H9 (cell line): Measurements from ENCODE around the gene GYS1. TPM values are rescaled to one million over a fixed set of nuclear protein-coding genes. Genes with fewer than 3 reads are reported as not detected.
A peak's percentile ranks its signal among the peaks of the same experiment; 100 is the strongest.

Source experiments
- DNase-seq: peaks from one replicate; pipeline ENCODE4 v3.0.0-alpha.2; 2017
- H2AFZ ChIP-seq: one replicate; pipeline ENCODE4 v1.6.1; 2013; ENCODE audit warnings: mild to moderate bottlenecking, low read length, control low read depth, moderate library complexity
- H2AK5ac ChIP-seq: 2 replicates; pipeline ENCODE4 v1.6.1; 2013; ENCODE audit warnings: low read length, control low read depth, mixed read lengths; ENCODE audit not compliant: insufficient read length
- H2BK120ac ChIP-seq: one replicate; pipeline ENCODE4 v1.6.1; 2013; ENCODE audit warnings: low read depth, mild to moderate bottlenecking, low read length, control low read depth, inconsistent platforms; ENCODE audit not compliant: poor library complexity, severe bottlenecking
- H2BK12ac ChIP-seq: 2 replicates; pipeline ENCODE4 v1.6.1; 2013; ENCODE audit warnings: low read length, control low read depth, mixed read lengths, low read depth; ENCODE audit not compliant: insufficient read length
- H2BK15ac ChIP-seq: 2 replicates; pipeline ENCODE4 v1.6.1; 2013; ENCODE audit warnings: low read depth, low read length, control low read depth
- H2BK20ac ChIP-seq: one replicate; pipeline ENCODE4 v1.6.1; 2013; ENCODE audit warnings: low read depth, mild to moderate bottlenecking, low read length, control low read depth, inconsistent platforms; ENCODE audit not compliant: poor library complexity, severe bottlenecking
- H2BK5ac ChIP-seq: 2 replicates; pipeline ENCODE4 v1.6.1; 2013; ENCODE audit warnings: low read length, control low read depth, mixed read lengths; ENCODE audit not compliant: insufficient read length
- H3K14ac ChIP-seq: 2 replicates; pipeline ENCODE4 v1.6.1; 2013; ENCODE audit warnings: low read length, control low read depth; ENCODE audit not compliant: insufficient read depth
- H3K18ac ChIP-seq: 2 replicates; pipeline ENCODE4 v1.6.1; 2013; ENCODE audit warnings: low read depth, mild to moderate bottlenecking, mixed read lengths, low read length, control low read depth; ENCODE audit not compliant: insufficient read length
- H3K23ac ChIP-seq: 2 replicates; pipeline ENCODE4 v1.6.1; 2013; ENCODE audit warnings: low read length, control low read depth, mixed read lengths, low read depth; ENCODE audit not compliant: insufficient read length
- H3K23me2 ChIP-seq: 2 replicates; pipeline ENCODE4 v1.6.1; 2013; ENCODE audit warnings: low read depth, mild to moderate bottlenecking, mixed read lengths, low read length, control low read depth; ENCODE audit not compliant: insufficient read length, poor library complexity, severe bottlenecking
- H3K27ac ChIP-seq: 2 replicates; pipeline ENCODE4 v1.5.1; 2013; ENCODE audit warnings: low read length, control low read depth, mixed read lengths, low read depth; ENCODE audit not compliant: insufficient read length
- H3K27me3 ChIP-seq: 2 replicates; pipeline ENCODE4 v1.6.1; 2013; ENCODE audit warnings: low read length, control low read depth, inconsistent platforms; ENCODE audit not compliant: insufficient read depth
- H3K4ac ChIP-seq: 2 replicates; pipeline ENCODE4 v1.6.1; 2013; ENCODE audit warnings: low read depth, mild to moderate bottlenecking, control low read depth, inconsistent platforms, low read length, moderate library complexity
- H3K4me1 ChIP-seq: 2 replicates; pipeline ENCODE4 v1.6.1; 2013; ENCODE audit warnings: low read length, control low read depth, inconsistent platforms; ENCODE audit not compliant: insufficient read depth
- H3K4me2 ChIP-seq: 2 replicates; pipeline ENCODE4 v1.6.1; 2013; ENCODE audit warnings: low read length, control low read depth, mixed read lengths; ENCODE audit not compliant: insufficient read length, insufficient read depth
- H3K56ac ChIP-seq: 2 replicates; pipeline ENCODE4 v1.6.1; 2013; ENCODE audit warnings: low read depth, mild to moderate bottlenecking, mixed read lengths, low read length, control low read depth; ENCODE audit not compliant: insufficient read length
- H3K79me1 ChIP-seq: 2 replicates; pipeline ENCODE4 v1.6.1; 2013; ENCODE audit warnings: low read depth, mild to moderate bottlenecking, moderate library complexity, low read length, control low read depth, inconsistent platforms; ENCODE audit not compliant: insufficient read depth, poor library complexity, severe bottlenecking
- H3K79me2 ChIP-seq: 2 replicates; pipeline ENCODE4 v1.6.1; 2013; ENCODE audit warnings: low read length, control low read depth, inconsistent platforms; ENCODE audit not compliant: insufficient read depth
- H3K9ac ChIP-seq: 2 replicates; pipeline ENCODE4 v1.6.1; 2013; ENCODE audit warnings: low read length, control low read depth, mixed read lengths; ENCODE audit not compliant: insufficient read length; ENCODE audit errors: extremely low read depth
- H3K9me3 ChIP-seq: one replicate; pipeline ENCODE4 v1.6.1; 2013; ENCODE audit warnings: low read depth, low read length, inconsistent platforms; ENCODE audit not compliant: control insufficient read depth
- H3T11ph ChIP-seq: one replicate; pipeline ENCODE4 v1.6.1; 2013; ENCODE audit warnings: mild to moderate bottlenecking, low read length, control low read depth, inconsistent platforms
- H4K20me1 ChIP-seq: one replicate; pipeline ENCODE4 v1.6.1; 2013; ENCODE audit not compliant: control insufficient read depth, insufficient read length, insufficient read depth
- H4K5ac ChIP-seq: 2 replicates; pipeline ENCODE4 v1.6.1; 2013; ENCODE audit warnings: low read depth, mild to moderate bottlenecking, mixed read lengths, low read length, control low read depth; ENCODE audit not compliant: insufficient read length
- H4K8ac ChIP-seq: replicated peaks from 2 replicates; pipeline ENCODE4 v1.6.1; 2013; ENCODE audit warnings: low read length, control low read depth, mixed read lengths, low read depth; ENCODE audit not compliant: insufficient read length
- H4K91ac ChIP-seq: 2 replicates; pipeline ENCODE4 v1.6.1; 2013; ENCODE audit warnings: low read depth, mild to moderate bottlenecking, moderate library complexity, mixed read lengths, low read length, control low read depth; ENCODE audit not compliant: insufficient read length
- H3K27ac Mint-ChIP-seq, 3 experiments: 2 replicates in 2 of 3; 3 replicates in 1 of 3; pipeline ENCODE4 v1.8.0; 2020 to 2021; ENCODE audit warnings: mixed read lengths in 3 of 3, mild to moderate bottlenecking in 1 of 3, moderate library complexity in 1 of 3
- H3K27me3 Mint-ChIP-seq: 2 replicates; pipeline ENCODE4 v1.8.0; 2021; ENCODE audit warnings: low read depth, mild to moderate bottlenecking, moderate library complexity, mixed read lengths
- H3K36me3 Mint-ChIP-seq, 3 experiments: 2 replicates in 2 of 3; 3 replicates in 1 of 3; pipeline ENCODE4 v1.8.0; 2020 to 2021; ENCODE audit warnings: low read depth in 3 of 3, mixed read lengths in 3 of 3; ENCODE audit not compliant: insufficient read depth in 1 of 3
- H3K4me1 Mint-ChIP-seq, 2 experiments: 2 replicates each; pipeline ENCODE4 v1.8.0; 2020; ENCODE audit warnings: mixed read lengths in 2 of 2
- H3K4me3 Mint-ChIP-seq, 2 experiments: 2 replicates in 1 of 2; 3 replicates in 1 of 2; pipeline ENCODE4 v1.8.0; 2020 to 2021; ENCODE audit warnings: mild to moderate bottlenecking in 2 of 2, mixed read lengths in 2 of 2, moderate library complexity in 1 of 2
- H3K9me3 Mint-ChIP-seq, 2 experiments: 2 replicates in 1 of 2; 3 replicates in 1 of 2; pipeline ENCODE4 v1.8.0; 2020; ENCODE audit warnings: mild to moderate bottlenecking in 2 of 2, mixed read lengths in 2 of 2, moderate library complexity in 1 of 2
- CTCF ChIP-seq: fragments of 200-600 bp; sonication (generic); conservative IDR thresholded peaks from 3 replicates; pipeline ENCODE4 v1.8.0; 2021; ENCODE audit warnings: antibody characterized with exemption, mild to moderate bottlenecking
- WGBS: extraction: QIAGEN DNeasy Blood & Tissue Kit; methylation state at CpG from one replicate; pipeline ENCODE4 v1.1.7; 2013; ENCODE audit warnings: missing lambda C conversion rate, low lambda C conversion rate, mixed read lengths; ENCODE audit not compliant: insufficient read length; ENCODE audit errors: extremely low coverage; 5-methylcytosine and 5-hydroxymethylcytosine counted together
- total RNA-seq: library from RNA; stranded (reverse); gene quantifications from 2 replicates; pipeline ENCODE4 v1.2.1, GENCODE V29; 2021

GYS1 gene
- total RNA-seq, 1 experiment from 2014 or later = 44.3 TPM

- Histone ChIP-seq H2BK5ac (no peak overlapping the region), H4K91ac (no peak overlapping the region), H3K9me3 (no peaks in the 10 kb centered on the region), H3K18ac (no peak overlapping the region), H3K27ac (no peak overlapping the region), H3K56ac (no peak overlapping the region), H3K14ac (no peak overlapping the region), H3T11ph (no peak overlapping the region), H2BK12ac (no peak overlapping the region), H3K4me1 (no peaks in the 10 kb centered on the region), H3K79me1 (no peaks in the 10 kb centered on the region), H2AFZ (no peak overlapping the region), H2BK15ac (no peak overlapping the region), H3K4ac (no peak overlapping the region), H4K5ac (no peak overlapping the region), H4K20me1 (peaks cover 3% of the 10 kb centered on the region), H3K9ac (no peak overlapping the region), H3K79me2 (no peaks in the 10 kb centered on the region), H3K23ac (no peak overlapping the region), H4K8ac (no peak overlapping the region), H2BK20ac (no peak overlapping the region), H3K27me3 (no peaks in the 10 kb centered on the region), H3K4me2 (no peak overlapping the region), H2AK5ac (no peak overlapping the region), H2BK120ac (no peak overlapping the region), H3K23me2 (peaks cover 14% of the 10 kb centered on the region)
- Mint-ChIP-seq H3K9me3 (peaks cover 0 to 5% of the 10 kb centered on the region in 2 experiments; a peak in 1 of 5 replicates), H3K27ac (peak overlapping the region in 2 of 3 experiments; percentile 61 to 82; a peak in 1 of 7 replicates), H3K4me1 (peaks cover 27 to 50% of the 10 kb centered on the region in 2 experiments), H3K4me3 (peak overlapping the region; percentile 96 to 98), H3K36me3 (peaks cover 33 to 50% (median 47%) of the 10 kb centered on the region in 3 experiments; a peak in 6 of 7 replicates), H3K27me3 (peaks cover 2% of the 10 kb centered on the region; the same call in 1 of the 2 replicates)
- WGBS = no CpG with 5 or more reads among the region's 14 CpGs
- peak; percentile 55 for DNase-seq
- no peak for TF ChIP-seq CTCF
Measured at GRCh38 chr19:48967346-48968178, 25.5 kb downstream of the GYS1 start.
